Measurements from ENCODE around the gene ARV1.
"Not testable (repeated sequence)": the region's sequence is repeated elsewhere in the genome, so short reads cannot be mapped to it uniquely, and the experiment has no call there.

Gene ARV1

DNA sequence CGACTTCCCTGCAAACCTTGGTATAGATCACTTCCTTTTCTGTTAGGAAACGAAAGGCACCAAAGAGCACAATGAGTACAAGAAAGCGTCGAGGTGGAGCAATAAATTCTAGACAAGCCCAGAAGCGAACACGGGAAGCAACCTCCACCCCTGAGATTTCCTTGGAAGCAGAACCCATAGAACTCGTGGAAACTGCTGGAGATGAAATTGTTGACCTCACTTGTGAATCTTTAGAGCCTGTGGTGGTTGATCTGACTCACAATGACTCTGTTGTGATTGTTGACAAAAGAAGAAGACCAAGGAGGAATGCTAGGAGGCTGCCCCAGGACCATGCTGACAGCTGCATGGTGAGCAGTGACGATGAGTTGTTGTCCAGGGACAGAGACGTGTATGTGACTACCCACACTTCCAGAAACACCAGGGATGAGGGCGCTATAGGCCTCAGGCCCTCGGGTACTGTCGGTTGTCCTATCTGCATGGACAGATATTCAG lies 42.7 kb downstream of the ARV1 start:
- DNase-seq: no peak

DNA sequence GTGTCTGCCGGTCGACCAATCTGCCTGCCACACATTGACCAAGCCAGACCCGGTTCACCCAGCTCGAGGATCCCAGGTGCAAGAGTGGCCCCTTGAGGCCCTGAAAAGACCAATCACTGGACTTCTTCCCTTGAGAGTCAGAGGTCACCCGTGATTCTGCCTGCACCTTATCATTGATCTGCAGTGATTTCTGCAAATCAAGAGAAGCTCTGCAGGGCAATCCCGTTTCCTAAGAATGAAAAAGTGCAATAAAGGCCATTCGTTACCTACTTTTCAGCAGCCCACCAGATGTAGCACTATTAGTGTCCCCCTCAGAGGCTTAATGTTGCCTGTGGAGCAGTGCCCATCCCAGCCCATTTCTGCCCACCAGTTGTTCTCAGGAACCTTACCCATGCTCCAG lies 43.6 kb downstream of the ARV1 start:
- not testable (repeated sequence) for DNase-seq

DNA sequence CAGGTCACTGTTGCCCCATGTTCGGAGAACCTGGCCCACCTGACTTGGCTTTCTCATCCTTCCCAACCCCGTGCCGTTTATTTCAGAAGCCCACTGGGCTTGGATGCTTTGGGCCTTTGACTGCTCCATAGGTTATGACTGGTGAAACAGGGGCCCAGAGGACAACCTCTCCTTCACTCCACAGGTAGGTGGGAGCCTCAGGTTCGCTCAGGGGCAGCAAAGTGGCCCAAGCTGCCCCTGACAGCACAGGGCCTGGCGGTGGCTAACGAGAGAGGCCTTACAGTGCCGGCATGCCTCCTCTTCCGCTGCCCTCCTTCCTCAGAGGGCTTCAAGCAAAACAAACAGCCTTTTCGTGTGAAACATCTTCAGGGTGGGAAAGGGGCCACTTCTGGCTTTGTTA lies 44.3 kb downstream of the ARV1 start:
- DNase-seq: no peak

DNA sequence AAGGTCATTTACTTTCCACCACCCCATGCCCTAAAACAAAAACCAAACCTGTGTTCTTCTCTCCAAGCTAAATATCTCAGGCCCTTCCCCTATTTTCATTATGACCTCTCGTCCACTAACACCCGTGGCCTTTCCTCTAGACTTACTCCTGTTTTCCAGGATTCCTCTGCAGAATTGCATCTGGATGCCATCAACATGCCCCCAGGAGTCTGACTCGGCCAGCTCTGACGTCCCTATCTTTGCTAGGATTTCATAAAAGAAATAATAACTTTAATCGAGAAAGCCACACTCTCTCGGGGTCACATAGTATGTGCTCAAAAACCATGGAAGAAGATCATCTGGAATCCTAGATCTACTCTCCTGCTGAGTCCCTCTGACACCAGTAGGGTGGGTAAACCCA lies 47.7 kb downstream of the ARV1 start:
- DNase-seq: no peak

DNA sequence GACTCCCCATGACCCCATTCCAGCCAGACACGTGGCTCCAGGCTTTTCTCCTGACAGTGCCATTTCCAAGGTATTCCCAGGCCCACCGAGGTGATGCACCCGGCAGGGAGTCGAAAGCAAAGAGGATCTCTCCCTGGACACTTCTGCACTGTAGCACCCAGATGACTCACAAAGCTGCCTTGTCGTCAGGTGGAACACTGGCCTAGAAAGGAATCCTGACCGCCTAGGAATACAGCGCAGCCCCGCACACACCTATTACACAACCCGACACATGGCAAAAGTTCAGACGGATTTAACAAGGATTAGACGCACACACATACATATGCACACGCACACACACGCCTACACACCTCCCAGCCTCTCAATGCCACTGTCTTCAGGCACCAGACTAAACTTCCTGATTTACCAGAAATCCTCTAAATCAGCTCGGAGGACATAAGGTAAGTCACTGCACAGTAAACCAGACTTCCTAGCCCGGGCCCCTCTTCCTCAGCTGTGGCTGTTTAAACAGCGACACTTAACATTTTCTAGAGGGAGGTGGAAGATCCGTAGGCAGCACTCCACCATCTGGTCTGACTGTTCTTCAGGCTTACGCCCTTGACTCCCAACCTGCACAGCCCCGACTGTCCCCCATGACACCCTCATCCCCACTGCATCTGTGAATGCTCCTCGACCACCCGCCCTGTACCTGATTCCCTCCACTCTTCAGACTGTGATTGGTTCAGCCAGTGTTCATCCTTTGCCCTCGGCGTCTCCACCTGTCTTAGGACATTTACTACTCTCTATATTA lies 48.4 kb downstream of the ARV1 start:
- DNase-seq: no peak

DNA sequence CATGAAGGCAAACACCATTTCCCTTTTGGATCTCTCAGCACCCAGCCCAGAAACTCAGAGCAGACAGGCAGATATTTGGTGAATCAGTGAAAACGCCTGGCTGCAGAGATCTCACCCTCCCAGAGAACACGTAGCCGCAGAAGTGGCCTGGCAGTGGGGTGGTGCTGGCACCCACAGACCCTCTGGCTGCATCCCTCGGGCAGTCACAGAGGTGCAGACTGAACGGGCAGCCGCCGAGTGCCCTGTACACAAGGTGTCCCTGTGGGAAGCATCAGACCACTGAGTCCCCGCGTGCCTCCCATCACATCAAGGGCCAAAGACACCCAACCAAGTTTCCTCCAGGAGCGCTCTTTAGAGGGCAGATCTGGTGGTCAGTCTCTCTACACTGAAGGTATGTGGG lies 49.1 kb downstream of the ARV1 start:
- DNase-seq: no peak

DNA sequence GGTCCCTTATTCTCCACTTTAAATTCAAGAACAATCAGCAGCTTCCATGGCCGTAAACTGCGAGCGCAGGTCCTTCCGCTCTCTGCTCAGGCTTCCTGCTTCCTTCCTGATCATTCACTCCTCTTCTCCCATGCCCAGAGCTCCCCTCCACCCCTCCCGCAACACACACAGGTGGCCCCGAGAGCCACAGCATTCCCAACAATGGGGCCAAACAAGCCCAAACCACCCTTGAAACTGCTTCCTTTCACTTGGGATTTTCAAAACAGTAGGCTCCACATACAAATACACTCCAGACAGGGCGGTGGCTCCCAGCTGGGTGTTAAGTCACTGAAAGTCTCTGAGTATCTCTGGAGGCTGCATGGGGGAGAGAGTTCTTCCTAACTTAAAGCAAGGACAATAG lies 49.8 kb downstream of the ARV1 start:
- DNase-seq: no peak

DNA sequence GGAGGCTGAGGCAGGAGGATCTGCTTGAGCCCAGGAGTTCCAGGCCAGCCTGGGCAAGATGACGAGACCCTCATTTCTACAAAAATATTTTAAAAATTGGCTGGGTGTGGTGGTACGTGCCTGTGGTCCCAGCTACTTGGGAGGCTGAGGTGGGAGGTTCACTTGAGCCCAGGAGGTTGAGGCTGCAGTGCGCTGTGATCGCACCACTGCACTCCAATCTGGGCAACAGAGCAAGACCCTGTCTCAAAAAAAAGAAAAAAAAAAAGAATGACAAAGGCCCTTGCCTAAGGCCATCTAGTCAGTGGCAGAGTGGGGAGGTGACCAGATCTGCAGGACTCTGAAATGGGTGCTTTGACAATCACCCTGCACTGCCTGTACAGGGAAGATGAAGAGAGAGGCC lies 50.4 kb downstream of the ARV1 start:
- DNase-seq: not testable (repeated sequence)

DNA sequence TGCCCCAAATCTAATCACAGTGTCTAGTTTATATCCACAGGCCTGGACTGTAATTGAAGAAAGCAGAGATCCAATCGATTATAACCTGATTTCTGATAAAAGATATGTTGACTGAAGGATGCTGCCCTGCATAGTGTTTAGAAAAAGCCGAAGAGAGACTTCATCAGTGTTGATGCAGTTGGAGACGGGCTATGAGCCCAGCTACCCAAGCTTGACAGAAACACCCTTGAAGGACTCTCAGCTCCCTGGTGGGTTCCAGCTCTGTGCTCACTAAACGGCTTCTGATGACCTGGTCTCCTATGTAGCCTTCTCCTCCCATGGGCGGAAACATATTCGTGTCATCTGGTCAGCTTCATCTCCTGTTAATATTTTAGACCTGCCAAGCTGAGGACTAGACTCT lies 50.9 kb downstream of the ARV1 start:
- no peak for DNase-seq

DNA sequence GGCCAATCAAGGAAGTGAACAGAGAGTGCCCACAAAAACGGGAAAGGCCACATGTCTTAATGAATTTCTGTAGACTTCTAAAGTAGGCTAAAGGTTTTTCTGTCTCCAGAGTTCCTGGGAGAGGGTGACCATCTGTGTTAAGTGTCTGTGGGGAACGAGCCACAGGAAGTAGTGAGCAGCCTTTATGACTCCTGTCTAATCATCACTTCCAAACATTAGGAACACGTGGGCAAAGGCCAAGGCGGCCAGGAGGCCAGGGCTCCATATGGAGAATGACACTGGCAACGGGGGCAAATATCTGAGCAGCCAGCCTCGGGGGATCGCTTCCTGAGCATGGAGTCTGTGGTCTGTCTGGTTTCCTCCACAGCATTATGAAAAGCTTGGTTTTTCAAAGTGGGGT lies 54.1 kb downstream of the ARV1 start:
- no peak for DNase-seq

DNA sequence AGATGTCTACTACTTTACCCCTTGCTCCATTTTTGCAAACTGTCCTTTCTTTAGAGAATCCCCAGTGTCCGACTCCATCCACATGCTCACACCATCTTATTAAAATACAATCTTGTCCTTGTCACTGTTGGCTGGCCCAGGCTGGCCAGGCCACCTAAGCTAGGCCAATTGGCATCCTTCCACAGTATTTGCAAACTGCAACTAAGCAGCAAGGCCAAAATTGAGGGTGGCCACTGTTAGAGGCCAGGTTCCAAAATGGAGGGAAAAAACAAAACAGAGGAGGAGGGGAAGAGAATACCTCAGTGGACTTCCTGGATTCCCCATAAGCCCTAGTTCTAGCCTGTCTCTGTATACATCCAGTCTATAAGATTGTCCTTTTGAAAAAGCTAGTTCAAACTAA lies 56.9 kb downstream of the ARV1 start:
- DNase-seq: no peak

DNA sequence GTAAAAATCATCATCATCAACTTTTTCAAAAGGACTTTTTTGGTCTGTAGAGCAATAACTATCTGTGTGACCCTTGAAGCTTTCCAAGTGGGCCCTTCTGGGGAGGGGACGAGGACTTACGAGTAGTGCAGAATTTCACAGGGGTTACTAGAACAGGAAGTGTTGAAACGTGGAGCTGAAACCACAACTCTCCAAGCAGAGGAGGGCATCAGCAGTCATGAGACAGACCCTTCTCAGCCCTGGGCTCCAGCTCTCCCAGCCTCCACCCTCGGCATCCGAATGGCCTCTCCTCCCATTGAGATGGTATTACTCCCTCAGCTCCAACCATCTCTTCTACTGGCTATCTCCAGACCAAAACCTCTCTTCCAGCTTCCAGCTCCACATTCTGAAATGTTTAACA lies 57.5 kb downstream of the ARV1 start:
- no peak for DNase-seq

DNA sequence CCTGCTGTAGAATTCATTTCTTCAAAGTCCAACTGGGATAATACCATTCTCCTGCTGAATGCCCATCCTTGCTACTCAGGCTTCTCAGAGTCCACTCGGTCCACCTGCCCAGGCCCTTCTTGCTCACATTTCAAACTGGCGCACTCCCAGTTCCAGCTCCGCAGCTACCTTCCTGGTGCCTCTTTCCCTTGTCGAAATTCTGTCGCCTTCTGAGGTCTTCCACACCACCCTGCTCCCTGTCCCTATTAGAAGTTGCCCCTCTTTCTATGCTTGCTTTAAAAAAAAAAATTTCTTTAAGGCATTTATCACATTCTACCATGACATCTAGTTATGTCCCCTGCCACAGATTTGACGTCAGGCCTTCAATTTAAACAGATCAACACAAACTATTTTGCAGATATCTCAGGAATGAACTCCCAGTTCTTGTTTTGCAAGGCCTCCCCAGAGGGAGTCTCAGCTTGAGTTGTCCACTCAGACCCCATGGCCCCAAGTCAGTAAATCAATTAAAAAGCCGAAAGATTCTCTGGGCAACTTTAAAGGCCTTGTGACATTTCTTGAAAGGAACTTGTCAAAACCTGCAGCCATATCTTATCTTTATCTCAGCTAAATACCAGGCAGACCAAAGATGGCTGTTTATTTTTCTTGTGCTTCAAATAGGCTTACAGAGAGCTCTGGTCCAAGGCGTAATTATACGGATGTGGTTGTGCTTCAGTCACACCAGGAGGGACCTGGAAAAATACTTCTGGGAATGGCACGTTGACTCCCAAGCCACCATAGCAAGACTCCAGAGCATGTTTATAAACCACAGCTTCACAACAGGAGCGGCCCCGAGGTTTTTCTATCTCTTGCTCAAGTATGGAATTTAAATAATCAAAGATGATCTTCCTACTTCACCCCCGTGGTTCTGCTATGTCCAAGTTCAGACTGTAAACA lies 59.0 kb downstream of the ARV1 start:
- DNase-seq: no peak

DNA sequence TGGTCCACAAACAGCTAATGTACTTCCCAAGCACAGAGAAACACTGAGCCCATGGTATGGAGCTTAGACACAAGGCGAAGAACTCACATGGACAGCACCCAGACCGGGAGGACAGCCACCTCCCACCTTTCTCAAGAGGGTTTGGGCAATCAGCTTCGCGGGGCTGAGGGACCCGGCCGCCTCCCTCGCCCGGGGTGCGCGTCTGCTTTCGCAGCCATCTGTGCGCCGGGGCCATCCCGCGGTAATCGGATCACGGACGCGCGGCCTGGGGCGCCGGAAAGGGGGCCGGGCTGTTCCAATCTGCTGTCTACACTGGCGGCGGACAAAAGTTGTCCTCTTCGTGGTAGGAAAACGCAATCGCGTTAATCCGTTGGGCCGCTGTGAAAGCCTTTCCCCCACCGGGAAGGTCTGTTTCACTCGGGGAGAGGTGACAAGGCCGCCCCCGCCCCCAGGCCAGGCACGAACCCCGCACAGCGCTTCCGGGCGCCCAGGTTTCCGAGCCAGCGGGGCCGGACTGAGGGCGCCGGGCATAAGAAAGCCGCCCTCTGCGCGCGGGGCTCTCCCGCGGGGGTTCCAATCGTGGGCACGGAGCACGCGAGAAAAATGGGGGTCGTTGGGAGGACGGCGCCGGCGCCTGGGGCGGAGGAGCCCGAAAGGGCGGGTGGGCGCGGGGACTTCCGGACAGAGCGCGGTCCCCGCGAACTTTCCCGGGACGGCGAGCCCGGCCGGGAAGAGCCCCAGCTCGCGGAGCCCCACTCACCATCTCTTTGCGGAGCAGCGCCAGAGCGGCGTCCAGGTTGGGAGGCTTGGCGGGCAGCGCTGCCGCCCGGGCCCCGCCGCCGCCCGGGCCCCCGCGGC lies 60.5 kb downstream of the ARV1 start:
- peak; percentile 46 for DNase-seq

DNA sequence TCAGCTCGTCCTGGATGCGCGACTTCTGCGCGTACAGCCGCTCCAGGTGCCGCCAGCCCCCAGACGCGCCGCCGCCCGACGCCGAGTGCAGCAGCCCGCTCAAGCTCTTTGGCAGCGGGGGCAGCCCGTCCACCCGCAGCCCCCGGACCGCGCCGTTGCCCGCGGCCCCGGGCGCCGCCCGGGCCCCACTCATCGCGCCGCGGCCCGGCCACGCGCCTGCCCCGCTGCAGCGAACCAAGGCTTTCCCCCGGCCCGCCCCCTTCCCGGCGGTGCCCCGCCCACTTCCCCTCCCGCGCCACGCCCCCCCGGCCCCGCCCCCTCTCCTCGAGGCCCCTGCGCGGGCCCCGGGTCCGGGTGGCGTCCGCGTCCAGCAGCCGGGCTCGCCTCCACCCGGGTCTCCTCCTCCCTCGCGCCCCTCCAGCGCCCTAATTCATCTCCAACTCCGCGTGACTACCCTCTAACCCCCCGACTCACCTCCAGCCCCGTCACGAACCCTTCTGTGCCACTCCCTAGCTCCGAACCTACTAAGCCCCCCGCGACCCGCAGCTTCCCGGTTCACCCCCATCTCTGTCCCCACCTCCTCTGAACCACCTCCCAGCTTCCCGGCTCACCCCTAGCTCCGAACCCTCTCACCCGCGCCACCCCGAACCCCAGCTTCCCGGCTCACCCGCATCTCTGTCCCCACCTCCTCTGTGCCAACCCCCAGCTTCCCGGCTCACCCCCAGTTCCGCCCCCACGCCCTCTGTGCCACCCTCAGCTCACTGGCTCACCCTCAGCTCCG lies 61.3 kb downstream of the ARV1 start, which contains the start of gene FAM89A:
FAM89A (minus strand) TSS at position 236 of the 781 bp plus-strand sequence; CDS start at position 193, 43 bp downstream.
- peak; percentile 74 for DNase-seq

DNA sequence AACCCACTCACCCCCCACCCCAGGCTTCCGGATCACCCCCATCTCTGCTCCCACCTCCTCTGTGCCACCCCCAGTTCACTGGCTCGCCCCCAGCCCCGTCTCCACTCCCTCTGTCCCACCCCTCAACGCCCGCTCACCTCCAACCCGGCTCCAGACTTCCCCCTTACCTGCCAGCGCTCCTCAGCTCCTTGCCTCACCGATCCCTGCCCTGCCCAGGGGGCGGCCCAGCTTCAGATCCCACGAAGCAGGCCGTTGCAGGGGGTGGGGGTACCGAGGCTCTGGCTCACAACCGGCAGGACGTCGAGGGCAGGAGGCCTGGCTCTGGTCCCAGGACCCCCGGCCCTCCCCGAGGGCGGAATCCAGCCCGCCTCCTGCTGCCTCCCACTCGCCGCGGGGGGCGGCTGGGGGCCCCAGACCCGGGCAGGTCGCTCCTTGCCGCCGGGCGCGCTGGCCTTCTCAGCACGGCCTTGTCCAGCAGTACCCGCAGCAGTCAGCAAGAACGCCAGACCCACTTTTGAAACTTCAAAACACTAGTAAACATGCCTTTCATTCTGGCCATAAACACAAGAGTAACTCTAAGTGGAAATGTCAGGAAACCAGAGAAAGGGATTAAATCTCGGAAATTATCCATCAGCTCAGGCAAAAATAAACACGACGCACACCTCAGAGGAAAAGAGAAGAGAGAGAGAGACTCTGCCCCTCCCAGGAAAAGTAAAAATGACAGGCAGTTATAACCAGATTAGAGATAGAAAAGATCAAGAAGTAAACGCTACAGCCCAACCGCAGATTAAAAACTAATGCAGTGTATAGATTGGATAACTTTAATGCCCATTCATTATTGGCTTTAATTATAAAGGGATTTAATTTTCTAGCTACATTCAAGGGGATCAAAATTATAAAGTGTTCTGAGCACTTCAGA lies 62.2 kb downstream of the ARV1 start:
- peak; percentile 17 for DNase-seq

DNA sequence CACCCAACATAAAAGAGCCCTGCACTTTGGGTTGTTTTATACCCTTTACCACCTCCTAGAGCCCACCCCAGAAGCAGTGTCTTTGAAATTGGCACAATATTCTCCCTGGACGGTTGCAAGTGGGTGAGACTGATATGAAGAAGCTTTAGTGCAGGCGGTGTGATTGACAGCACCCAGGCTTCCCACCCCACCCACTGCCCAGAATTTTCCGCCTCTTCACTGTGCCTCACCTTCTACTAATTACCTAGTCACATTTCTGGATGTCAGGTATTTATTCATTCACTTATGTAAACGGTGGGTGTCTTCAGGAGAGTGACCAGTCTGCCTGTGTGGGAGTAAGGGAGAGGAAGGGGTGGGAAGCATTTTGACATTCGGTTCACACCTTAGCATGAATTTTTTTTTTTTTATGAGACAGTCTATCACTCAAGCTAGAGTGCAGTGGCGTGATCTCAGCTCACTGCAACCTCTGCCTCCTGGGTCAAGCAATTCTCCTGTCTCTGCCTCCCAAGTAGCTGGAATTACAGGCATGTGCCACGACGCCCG lies 62.9 kb downstream of the ARV1 start:
- DNase-seq: no peak

DNA sequence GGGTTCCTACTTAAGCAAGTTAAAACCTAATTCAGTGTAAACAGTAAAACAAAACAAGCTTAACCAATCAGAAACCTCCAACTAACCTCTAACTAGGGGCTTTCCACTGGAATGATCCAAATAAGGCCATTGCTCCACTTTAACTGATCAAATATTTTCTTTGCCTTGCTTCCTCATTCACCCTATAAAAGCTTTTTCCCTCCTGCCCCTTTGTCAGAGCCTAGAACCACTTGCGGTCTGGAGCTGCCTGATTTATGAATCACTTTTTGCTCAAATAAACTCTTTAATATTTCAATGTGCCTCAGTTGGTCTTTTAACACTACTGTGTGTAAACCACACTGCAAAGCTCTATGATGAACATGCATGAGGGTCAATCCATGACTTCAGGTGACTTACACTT lies 65.7 kb downstream of the ARV1 start:
- DNase-seq: no peak

DNA sequence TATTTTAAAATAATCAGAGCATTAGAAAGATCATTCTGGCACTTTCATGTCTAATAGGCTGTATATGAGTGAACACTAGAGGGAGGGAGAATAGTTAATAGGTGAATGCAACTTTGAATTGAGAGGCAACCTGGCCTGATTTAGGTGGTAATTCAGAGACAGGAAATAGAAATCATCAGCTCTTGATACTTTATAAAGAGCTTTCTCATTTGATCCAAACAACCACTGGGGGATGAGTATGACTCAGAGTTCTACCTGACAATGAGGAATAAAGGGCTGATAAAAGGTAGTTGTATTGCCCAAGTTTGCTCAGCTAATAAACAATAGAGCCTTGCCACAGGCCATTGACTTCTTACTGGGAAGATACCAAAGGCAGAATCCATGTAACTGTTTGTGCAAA lies 66.4 kb downstream of the ARV1 start:
- no peak for DNase-seq

DNA sequence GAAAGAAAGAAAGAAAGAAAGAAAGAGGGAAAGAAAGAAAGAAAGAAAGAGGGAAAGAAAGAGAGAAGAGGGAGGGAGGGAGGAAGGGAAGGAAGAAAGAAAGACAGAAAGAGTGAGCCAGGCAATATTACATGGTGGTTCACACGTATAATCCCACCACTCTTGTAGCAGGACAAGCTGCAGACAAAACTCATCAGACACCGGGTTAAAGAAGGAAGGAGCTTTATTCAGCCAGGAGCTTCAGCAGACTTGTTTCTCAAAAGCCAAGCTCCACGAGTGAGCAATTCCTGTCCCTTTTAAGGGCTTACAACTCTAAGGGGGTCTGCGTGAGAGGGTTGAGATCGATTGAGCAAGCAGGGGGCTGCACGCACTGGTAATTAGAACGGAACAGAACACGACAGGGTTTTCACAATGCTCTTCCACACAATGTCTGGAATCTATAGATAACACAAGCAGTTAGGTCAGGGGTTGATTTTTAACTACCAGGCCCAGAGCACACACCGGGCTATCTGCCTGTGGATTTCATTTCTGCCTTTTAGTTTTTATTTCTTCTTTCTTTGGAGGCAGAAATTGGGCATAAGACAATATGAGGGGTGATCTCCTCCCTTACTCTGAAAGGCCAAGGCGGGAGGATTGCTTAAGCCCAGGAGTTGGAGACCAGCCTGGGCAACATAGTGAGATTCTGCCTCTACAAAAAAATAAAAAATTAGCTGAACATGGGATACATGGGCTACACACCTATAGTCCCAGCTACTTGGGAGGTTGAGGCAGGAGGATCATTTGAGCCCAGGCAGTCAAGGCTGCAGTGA lies 67.2 kb downstream of the ARV1 start:
- not testable (repeated sequence) for DNase-seq

All from activated CD8-positive, alpha-beta memory T cell treated with anti-CD3 and anti-CD28 coated beads, Interleukin-2, amount 50 U/mL, for 4 hours (primary cell).